ENCODE measurements around the gene AMBP. TPM values are rescaled to one million over a fixed set of nuclear protein-coding genes. Genes with fewer than 3 reads are reported as not detected.

AMBP gene
- total and polyA plus RNA-seq, 7 donors, result 0.16 to 0.84 TPM; not detected in 5

- Histone ChIP-seq H3K4me1 (no peaks in the 10 kb centered on the region), H3K27me3 (ENCODE audit: insufficient read depth in 3 of 3, low read length in 2 of 3) (peaks cover 0 to 3% (median 0%) of the 10 kb centered on the region in 3 donors), H3K36me3 (ENCODE audit: insufficient read depth in 1 of 2, low read depth in 1 of 2) (no peaks in the 10 kb centered on the region), H3K9me3 (no peaks in the 10 kb centered on the region), H3K4me3 (no peak overlapping the region), H3K27ac (no peak overlapping the region)
- no peak for TF ChIP-seq CTCF (IDR thresholded peaks at IDR 0.05)
- intact Hi-C loops (cut with DNase I), result no loop called here
- ATAC-seq (no peak), DNase-seq (no peak)
- WGBS, 3 donors, result 76 to 90% (median 88%) methylated on average over 7 of the region's 7 CpGs
These were observed 6.8 kb downstream of the AMBP start for GRCh38 chr9:114071197-114071795.

GRCh38 chr9:114070188-114071103 lies 7.7 kb downstream of the AMBP start:
- ATAC-seq, result no peak
- WGBS, 3 donors, result 88 to 94% (median 92%) methylated on average over 17 of the region's 17 CpGs
- DNase-seq, result no peak
- Histone ChIP-seq H3K4me1 (no peaks in the 10 kb centered on the region), H3K4me3 (no peak overlapping the region), H3K9me3 (no peaks in the 10 kb centered on the region), H3K27ac (no peak overlapping the region), H3K36me3 (ENCODE audit: insufficient read depth in 1 of 2, low read depth in 1 of 2) (no peaks in the 10 kb centered on the region), H3K27me3 (ENCODE audit: insufficient read depth in 3 of 3, low read length in 2 of 3) (peaks cover 0 to 3% (median 0%) of the 10 kb centered on the region in 3 donors)
- no peak for TF ChIP-seq CTCF (IDR thresholded peaks at IDR 0.05)
- intact Hi-C loops (cut with DNase I), result no loop called here

DNA sequence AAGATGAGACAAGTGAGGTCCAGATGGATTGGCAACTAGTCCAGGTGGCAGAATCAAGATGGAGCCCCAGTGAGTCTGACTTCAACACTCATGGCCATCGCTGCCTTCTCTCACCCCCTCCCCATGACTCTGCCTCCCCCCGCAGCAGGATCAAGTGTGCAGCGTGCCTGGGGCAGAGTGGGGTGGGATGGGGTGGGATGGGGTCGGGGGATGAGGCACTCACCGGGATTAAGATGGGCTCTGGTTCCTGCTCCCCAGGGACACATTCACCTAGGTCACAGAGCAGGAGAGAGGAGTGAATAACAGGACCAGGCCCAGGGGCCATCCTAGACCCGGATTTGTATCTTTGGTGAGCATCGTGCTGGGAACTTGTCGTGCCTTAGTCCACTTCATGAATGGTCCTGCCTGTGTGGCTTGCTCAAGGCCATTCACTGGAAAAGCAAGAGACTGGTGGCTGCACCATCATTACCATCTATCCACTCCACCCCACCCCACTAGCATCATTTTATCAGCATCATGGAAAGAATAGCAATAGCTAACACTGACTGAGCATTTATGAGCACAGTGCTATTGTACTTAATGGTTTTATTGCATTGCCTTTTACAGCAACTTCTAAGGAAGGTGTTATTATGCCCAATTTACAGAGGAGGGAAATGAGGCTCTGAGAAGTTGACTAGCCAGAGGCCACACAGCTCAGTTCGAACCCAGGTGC lies 8.5 kb downstream of the AMBP start:
- Histone ChIP-seq H3K27me3 (ENCODE audit: insufficient read depth in 3 of 3, low read length in 2 of 3) (peaks cover 0 to 3% (median 0%) of the 10 kb centered on the region in 3 donors), H3K36me3 (ENCODE audit: insufficient read depth in 1 of 2, low read depth in 1 of 2) (no peaks in the 10 kb centered on the region), H3K4me3 (no peak overlapping the region), H3K9me3 (no peaks in the 10 kb centered on the region), H3K27ac (no peak overlapping the region), H3K4me1 (no peaks in the 10 kb centered on the region)
- no peak for TF ChIP-seq CTCF (IDR thresholded peaks at IDR 0.05)
- ATAC-seq, result no peak
- intact Hi-C loops (cut with DNase I), result no loop called here
- DNase-seq, result no peak
- 80 to 88% (median 85%) methylated on average over 9 of the region's 9 CpGs for WGBS, 3 donors

DNA sequence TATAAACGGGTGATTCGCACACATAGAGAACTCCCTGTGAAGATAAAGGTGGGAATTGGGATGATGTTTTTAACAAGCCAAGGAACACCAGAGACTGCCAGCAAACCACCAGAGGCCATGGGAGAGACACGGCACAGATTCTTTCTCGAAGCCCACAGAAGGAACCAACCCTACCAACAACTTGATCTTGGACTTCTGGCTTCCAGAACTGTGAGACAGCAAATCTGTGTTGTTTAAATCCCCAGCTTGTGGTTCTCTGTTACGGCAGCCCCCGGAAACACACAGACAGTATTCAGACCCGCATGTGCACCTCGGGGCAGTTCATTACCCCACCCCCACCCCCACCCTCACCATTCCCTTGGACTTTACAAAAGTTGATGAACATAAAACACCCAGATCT lies 12.8 kb downstream of the AMBP start:
- H3K4me3 ChIP-seq, result no peak overlapping the region
- H3K4me1 ChIP-seq, result no peaks in the 10 kb centered on the region
- ATAC-seq (no peak), DNase-seq (no peak)
- WGBS, 3 donors, result 82 to 85% (median 85%) methylated on average over 8 of the region's 8 CpGs
- no peak overlapping the region for H3K27ac ChIP-seq
- TF ChIP-seq CTCF (IDR thresholded peaks at IDR 0.05), result no peak
- peaks cover 0 to 4% (median 3%) of the 10 kb centered on the region in 3 donors for H3K27me3 ChIP-seq (ENCODE audit: insufficient read depth in 3 of 3, low read length in 2 of 3)
- H3K36me3 ChIP-seq (ENCODE audit: insufficient read depth in 1 of 2, low read depth in 1 of 2), result no peaks in the 10 kb centered on the region
- intact Hi-C loops (cut with DNase I), result no loop called here
- H3K9me3 ChIP-seq, result no peaks in the 10 kb centered on the region
